Right lung (tissue), 10 donors: ENCODE data around the gene SALL1. TPM values are rescaled to one million over a fixed set of nuclear protein-coding genes. Genes with fewer than 3 reads are reported as not detected.

Experiments
- DNase-seq, 2 donors: peaks; one replicate each; pipeline ENCODE4 v3.0.0-alpha.2; 2013
- long read RNA-seq, 8 donors: transcript quantifications; one replicate each; lab custom pipeline, GENCODE V29; 2026
- polyA plus RNA-seq, 5 donors: library from polyadenylated mRNA; unstranded; fragments of 120-200 nt; gene quantifications; one replicate each; pipeline versions ENCODE4 v1.2.1 to v1.2.3, GENCODE V29; 2013; ENCODE audit warnings: inconsistent platforms in 1 of 5, low replicate concordance in 1 of 5; ENCODE audit not compliant: insufficient read length in 5 of 5, insufficient read depth in 1 of 5

SALL1 gene
- polyA plus RNA-seq = under 1 TPM in 3 of 5 donors, not detected in 2; 0.04 to 0.75 (median 0.08) TPM
- long read RNA-seq, donor 1 = 0 reads
- long read RNA-seq, donor 2 = 0 reads
- long read RNA-seq, donor 3 = 0 reads
- long read RNA-seq, donor 4 = 0 reads
- long read RNA-seq, donor 5 = 0 reads
- long read RNA-seq, donor 6 = 0 reads
- long read RNA-seq, donor 7 = 0 reads
- long read RNA-seq, donor 8 = 0 reads

- no peak for DNase-seq
Observed at GRCh38 chr16:51150888-51151320, at the start of gene SALL1. SALL1 (minus strand) TSS chr16:51151270; CDS start chr16:51151241, 29 bp downstream.

DNA sequence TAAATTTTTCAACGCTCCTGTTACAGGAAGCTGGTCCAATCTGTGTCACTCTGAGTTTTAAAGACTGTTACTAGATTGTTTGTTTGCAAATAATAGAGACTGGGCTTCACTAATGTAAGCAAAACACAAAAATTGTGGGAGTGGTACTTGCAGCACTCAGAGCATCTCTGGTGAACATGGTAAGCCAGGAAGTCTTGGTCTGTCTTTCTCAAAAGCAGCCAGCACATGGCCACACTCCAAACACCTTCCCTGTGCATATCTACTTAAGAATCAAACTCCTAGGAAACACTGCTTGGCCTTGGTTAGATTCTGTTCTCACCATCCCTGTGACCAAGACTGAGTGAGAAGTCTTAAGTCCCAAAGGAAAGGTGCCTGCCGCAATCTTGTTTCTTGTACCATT lies 49.7 kb upstream of the SALL1 start:
- no peak for DNase-seq

DNA sequence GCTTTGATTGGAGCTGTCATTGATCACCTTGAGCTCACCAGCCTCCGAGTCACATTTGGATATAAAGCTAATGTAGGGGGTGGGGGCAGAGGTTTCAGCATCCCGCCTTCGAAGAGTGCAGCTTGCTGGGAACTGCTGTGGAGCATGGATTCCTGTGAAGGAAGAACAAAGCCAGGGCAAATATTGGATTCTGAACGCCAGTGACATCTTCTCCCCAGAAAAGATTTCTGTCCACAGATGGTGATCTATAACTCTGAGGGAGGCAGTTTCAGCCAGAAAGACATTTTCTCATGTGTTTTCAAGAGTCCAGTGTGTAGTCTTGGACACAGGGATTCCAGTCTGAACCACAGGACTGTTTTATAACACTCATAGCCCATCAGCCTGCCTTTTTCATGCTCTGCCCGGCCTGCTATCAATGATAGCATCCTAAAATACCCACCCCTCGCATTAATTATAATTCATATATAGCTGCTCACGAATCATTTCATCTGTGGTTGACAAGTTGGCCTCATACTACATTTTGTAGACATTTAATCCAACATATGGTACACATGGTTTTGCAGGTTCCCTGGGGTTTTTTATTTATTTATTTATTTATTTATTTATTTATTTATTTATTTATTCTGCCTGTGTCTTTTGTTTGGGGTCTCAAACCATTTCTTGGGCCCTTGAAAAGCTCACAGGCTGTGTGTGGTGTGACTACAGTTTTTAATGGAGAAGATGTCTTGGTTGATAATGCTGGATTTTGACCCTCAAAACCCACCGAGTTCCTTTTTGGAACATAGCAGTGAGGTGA lies 47.1 kb upstream of the SALL1 start:
- no peak for DNase-seq

- DNase-seq = no peak
Observed at GRCh38 chr16:51193879-51194278, 42.8 kb upstream of the SALL1 start.

DNA sequence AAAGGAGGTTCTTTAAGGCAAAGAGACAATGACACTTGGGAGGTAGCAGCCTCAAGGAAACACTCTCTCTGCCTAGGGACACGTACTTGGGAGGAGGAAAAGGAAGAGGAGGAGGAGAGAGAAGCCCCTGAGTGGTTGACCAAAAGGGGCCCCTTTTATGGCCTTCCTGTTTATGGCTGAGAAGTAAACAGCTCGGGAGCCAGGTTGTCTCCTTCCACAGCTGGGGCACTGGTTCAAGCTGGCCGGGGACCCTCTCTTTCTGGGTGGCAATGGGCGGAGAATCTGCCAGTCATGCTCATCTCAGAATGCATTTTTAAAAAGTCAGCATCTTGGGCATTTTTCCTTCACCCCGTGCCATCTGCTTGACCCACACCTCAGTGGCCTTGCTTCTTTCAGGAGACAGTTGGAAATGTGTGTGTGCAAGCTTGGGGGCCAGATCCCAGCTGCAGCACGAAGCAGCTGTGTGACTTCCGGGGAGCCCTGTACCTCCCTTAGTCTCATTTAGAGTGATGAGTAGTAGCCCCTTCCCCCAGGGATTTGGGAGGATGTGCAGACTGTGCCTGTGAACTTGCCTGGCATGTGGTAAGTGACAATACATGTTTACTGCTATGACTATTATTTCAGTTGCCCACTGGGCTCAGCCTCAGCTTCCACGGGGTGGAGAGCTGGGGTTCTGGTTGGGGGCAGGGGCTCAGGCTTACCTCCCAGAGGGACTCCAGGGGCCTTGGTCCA lies 33.8 kb upstream of the SALL1 start:
- DNase-seq = no peak

DNA sequence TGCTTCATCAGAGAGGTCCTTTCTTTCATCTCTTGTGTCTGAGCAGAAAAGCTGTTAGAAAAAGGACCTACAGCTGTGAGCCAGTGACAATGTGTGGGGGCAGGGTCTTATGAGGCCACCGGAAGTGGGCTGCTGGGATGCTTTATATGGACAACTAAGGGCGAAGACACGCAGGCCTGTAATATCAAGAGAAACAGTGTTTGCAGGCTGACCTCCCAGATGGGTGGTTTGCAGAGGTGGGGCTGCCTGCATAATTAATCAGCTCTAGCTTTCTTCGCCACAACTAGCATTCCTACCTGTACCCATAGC lies 30.4 kb upstream of the SALL1 start:
- no peak for DNase-seq

GRCh38 chr16:51180719-51181502 lies 29.8 kb upstream of the SALL1 start:
- DNase-seq = no peak

GRCh38 chr16:51175081-51175480 lies 24.0 kb upstream of the SALL1 start:
- no peak for DNase-seq

GRCh38 chr16:51172368-51172767 lies 21.3 kb upstream of the SALL1 start:
- no peak for DNase-seq

DNA sequence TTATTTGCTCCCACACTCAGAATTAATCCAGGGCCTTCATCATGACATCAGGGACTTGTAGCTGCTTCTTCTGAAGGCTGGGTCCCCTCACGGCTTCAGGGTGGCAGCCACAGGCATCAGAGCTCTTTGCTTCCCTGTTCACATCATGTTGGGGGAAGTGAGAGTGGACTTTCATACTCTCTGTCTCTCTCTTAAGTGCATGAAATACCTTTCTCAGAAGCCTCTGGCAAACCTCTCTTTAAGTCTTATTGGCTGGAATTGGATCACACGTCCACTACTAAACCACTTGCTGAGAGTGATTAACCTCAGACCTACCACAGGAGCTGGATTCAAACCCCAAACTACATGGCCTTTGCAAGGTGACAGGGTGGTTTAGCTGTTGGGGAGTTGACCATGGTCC lies 17.7 kb upstream of the SALL1 start:
- DNase-seq = no peak

GRCh38 chr16:51167170-51167895 lies 16.3 kb upstream of the SALL1 start:
- DNase-seq = no peak

- DNase-seq = no peak
Observed at GRCh38 chr16:51166541-51166940, 15.5 kb upstream of the SALL1 start.

DNA sequence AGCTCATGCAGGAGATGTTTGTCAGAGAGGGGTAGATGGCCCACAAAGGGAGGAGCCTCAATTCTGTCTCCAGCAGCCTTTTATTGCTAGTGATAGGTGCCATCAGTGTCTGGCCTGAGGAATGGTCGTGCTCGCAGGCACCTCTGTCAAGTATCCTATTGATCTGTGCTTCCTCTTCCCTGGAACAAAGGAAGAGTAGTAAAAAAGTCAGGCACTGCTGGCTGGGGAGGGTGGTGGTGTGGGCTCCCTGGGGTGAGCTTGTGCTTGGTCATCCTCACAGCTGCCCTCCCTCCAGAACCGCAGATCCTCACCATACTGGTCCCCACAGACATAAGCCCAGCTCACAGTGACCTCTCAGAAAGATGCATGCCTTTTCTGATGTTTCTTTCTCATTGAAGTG lies 15.0 kb upstream of the SALL1 start:
- no peak for DNase-seq

DNA sequence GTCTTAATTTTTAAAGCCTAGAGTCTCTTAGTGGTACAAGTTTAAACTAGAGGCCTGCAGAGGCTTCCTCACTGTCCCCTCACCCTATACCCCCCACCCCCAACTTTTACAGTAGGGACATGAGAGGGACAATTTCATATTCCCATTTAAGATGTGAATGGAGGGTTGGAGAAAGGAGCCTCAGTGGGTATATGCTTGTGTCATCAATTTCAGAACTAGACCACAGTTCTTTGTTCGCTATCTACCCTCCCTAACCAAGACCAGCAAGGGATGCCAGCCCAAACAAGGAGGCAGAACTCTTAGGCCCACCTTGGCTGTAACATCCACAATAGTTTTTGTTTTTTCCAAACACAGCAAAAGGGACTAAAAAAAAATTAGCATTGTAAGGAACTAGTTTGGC lies 14.0 kb upstream of the SALL1 start:
- DNase-seq = no peak

GRCh38 chr16:51164574-51164973 lies 13.5 kb upstream of the SALL1 start:
- DNase-seq = no peak

- DNase-seq = no peak
Observed at GRCh38 chr16:51163894-51164566, 13.0 kb upstream of the SALL1 start.

DNA sequence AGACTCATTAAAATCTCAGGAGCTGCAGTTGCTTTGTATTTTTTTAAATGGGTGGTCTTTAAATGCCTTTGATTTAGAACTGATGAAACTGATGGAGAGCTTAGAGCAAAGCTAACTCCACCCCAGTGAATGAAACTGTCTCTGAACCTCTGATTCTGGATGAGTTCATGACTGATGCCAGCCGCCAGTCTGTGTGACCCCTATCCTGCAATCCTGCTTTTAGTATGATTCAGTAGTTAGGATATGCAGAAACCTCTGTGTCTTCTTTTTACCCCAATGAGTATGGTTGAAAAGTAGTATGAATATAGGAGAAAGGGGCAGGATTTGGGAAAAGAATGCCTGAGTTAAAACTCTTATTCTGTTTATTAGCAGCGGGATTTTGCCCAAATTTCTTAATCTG lies 12.3 kb upstream of the SALL1 start:
- no peak for DNase-seq

GRCh38 chr16:51161440-51162195 lies 10.5 kb upstream of the SALL1 start:
- no peak for DNase-seq

DNA sequence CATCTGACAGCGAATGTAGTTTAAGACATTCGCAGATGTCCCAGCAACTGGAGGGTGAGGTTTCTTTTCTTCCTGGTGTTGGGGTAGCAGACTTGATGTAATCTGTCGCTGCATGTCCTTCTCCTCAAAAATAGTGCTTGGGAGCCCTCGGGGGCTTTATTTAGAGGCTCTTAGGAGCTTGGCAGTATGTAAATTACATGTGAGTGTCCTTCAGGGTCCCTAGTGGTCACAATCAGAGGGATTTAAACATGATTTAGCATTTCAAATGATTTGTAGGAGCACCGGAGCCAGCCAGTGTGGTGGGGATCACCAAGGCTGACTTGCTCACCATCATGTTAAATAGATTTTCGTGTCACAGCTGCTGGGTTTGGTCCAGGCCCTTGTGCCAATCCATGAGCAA lies 8.8 kb upstream of the SALL1 start:
- no peak for DNase-seq

- DNase-seq = no peak
Observed at GRCh38 chr16:51159296-51159695, 8.2 kb upstream of the SALL1 start.
